Ishikawa (cell line): Measurements from ENCODE around the gene VSIG1.

Experiments
- CEBPB ChIP-seq: IDR thresholded peaks from 2 replicates; pipeline ENCODE4 v1.6.1; 2012
- CREB1 ChIP-seq: IDR thresholded peaks from 2 replicates; pipeline ENCODE4 v1.6.1; 2012; ENCODE audit warnings: low read depth
- EGR1 ChIP-seq: IDR thresholded peaks from 2 replicates; pipeline ENCODE4 v1.6.1; 2012
- EP300 ChIP-seq: IDR thresholded peaks from 2 replicates; pipeline ENCODE4 v1.6.1; 2012; ENCODE audit warnings: borderline replicate concordance
- FOXM1 ChIP-seq: IDR thresholded peaks from 2 replicates; pipeline ENCODE4 v1.6.1; 2012; ENCODE audit warnings: low read depth, borderline replicate concordance
- MAX ChIP-seq: IDR thresholded peaks from 2 replicates; pipeline ENCODE4 v1.6.1; 2012
- NFIC ChIP-seq: IDR thresholded peaks from 2 replicates; pipeline ENCODE4 v1.6.1; 2012
- RAD21 ChIP-seq: IDR thresholded peaks from 2 replicates; pipeline ENCODE4 v1.6.1; 2012; ENCODE audit warnings: low read depth
- REST ChIP-seq: IDR thresholded peaks from 2 replicates; pipeline ENCODE4 v1.6.1; 2012; ENCODE audit warnings: low read depth, mild to moderate bottlenecking
- TAF1 ChIP-seq: IDR thresholded peaks from 2 replicates; pipeline ENCODE4 v1.6.1; 2012; ENCODE audit warnings: low read depth, mild to moderate bottlenecking
- TCF12 ChIP-seq: IDR thresholded peaks from 2 replicates; pipeline ENCODE4 v1.6.1; 2012; ENCODE audit warnings: low read depth
- TEAD4 ChIP-seq: IDR thresholded peaks from 2 replicates; pipeline ENCODE4 v1.6.1; 2012
- USF1 ChIP-seq: IDR thresholded peaks from 2 replicates; pipeline ENCODE4 v1.6.1; 2012
- YY1 ChIP-seq: IDR thresholded peaks from 2 replicates; pipeline ENCODE4 v1.6.1; 2012; ENCODE audit warnings: low read depth
- ZBTB7A ChIP-seq: IDR thresholded peaks from 2 replicates; pipeline ENCODE4 v1.6.1; 2012; ENCODE audit warnings: low read depth

VSIG1 gene

GRCh38 chrX:108097380-108097779 lies 52.5 kb downstream of the VSIG1 start:
- TF ChIP-seq TCF12 (no peak), CREB1 (no peak)

- TF ChIP-seq REST (no peak), USF1 (no peak), TAF1 (no peak), YY1 (no peak), NFIC (no peak), TCF12 (no peak), FOXM1 (no peak), ZBTB7A (no peak), EP300 (no peak), MAX (no peak), CREB1 (no peak), RAD21 (no peak), CEBPB (no peak), TEAD4 (no peak), EGR1 (no peak)
Measured at GRCh38 chrX:108105473-108105872, 60.6 kb downstream of the VSIG1 start.

GRCh38 chrX:108114541-108114940 lies 69.7 kb downstream of the VSIG1 start:
- TF ChIP-seq EGR1 (no peak), USF1 (no peak), TAF1 (no peak), FOXM1 (no peak), TEAD4 (no peak), YY1 (no peak), TCF12 (no peak), EP300 (no peak), RAD21 (no peak), CEBPB (no peak), CREB1 (no peak)

- no peak for TF ChIP-seq ZBTB7A
- no peak for TF ChIP-seq NFIC
- TF ChIP-seq YY1, result no peak
- TF ChIP-seq RAD21, result no peak
- TF ChIP-seq REST, result no peak
- TF ChIP-seq FOXM1, result no peak
- no peak for TF ChIP-seq EGR1
- no peak for TF ChIP-seq TEAD4
- no peak for TF ChIP-seq USF1
- no peak for TF ChIP-seq CREB1
- TF ChIP-seq EP300, result no peak
- no peak for TF ChIP-seq MAX
- no peak for TF ChIP-seq TAF1
- TF ChIP-seq CEBPB, result no peak
Measured at GRCh38 chrX:108117988-108118387, 73.1 kb downstream of the VSIG1 start.

GRCh38 chrX:108121291-108121690 lies 76.4 kb downstream of the VSIG1 start:
- TF ChIP-seq EP300 (no peak), NFIC (no peak), TEAD4 (no peak)

GRCh38 chrX:108122748-108123147 lies 77.9 kb downstream of the VSIG1 start:
- TF ChIP-seq MAX (no peak), CREB1 (no peak), REST (no peak), ZBTB7A (no peak), EP300 (no peak), NFIC (no peak), RAD21 (no peak), TAF1 (no peak), EGR1 (no peak), TCF12 (no peak), USF1 (no peak), YY1 (no peak), FOXM1 (no peak), CEBPB (no peak), TEAD4 (no peak)
